GM18526 (cell line): ENCODE measurements around the gene SON.
A peak's percentile ranks its signal among the peaks of the same experiment; 100 is the strongest.

Source experiments
- POLR2A ChIP-seq: IDR thresholded peaks from 3 replicates; pipeline ENCODE4 v1.6.1; 2011; ENCODE audit not compliant: insufficient read length; ENCODE audit errors: extremely low read depth

SON gene

GRCh38 chr21:33587792-33588484 lies 45.1 kb downstream of the SON start:
- no peak for TF ChIP-seq POLR2A

DNA sequence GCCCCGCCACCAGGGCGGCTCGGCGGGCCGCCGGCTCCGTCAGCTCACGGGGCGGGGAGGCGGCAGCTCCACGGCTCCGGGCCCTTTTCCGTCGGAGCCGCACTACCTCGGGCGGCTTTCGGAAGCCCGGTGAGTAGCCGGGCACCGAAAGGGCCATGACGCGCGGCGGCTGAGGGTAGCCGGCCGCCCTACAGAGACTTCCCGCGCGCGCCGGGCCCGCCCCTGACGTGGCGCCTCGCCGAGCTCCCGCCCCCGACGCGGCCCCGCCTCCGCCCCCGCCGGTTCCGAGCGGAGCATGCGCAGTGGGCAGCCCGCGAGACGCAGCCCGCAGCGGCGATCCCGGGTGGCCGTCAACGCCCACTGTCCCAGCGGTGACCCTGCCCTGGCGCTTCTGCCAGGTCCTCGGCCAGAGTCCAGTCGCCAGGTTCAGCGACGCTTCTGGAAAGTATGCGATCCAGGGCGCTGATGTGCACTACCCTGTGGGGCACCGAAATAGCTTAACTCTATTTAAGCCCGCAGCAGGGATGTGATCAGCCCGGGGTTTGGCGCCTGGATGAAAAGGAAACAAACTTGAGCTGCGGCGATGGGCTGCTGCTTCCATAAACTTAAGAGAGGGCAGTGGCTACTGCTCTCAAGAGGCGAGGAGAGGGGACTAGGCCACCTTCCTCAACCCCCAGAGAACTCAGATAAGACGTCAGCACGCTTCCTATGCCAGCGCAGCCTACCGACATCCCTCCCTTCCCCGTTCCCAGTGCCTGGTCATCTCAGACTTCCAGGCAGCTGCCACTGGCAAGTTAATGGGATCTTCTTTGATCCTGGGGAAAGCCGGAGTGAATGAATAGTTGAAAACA lies 45.9 kb downstream of the SON start, which contains the start of gene DONSON:
DONSON (minus strand) TSS at position 200 of the 851 bp plus-strand sequence; CDS start at position 157, 43 bp downstream.
- peak; percentile 73 for TF ChIP-seq POLR2A

DNA sequence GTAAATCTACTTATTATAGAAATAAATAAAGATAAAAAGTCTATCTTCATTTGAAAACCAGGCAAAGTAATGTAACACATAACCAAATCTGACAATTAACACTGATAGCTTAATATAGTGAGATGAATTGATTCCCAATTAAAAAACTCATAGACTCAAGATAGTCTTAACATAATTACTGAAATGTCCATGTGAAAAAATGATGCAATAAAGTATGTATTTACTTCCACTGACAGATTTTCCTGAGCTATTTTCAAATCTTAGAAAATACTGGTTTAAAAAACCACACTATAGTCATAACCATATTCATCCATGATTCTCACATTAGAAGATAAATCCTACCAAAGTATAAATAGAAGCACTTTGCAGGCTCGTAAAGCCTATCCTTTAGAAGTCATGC lies 55.2 kb downstream of the SON start:
- TF ChIP-seq POLR2A, result no peak

DNA sequence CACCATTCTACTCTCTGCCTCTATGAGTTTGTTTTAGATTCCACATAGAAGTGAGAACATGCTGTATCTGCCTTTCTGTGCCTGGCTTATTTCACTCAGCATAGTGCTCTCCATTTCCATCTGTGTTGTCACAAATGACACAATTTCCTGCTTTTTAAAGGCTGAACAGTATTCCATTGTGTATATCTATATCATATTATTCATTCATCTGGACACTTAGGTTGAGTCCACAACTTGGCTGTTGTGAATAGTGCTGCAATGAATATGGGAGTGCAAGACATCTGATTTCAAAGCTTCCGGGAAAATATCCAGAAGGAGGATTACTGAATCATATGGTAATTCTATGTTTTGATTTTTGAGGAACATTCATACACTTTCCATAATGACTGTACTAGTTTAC lies 65.7 kb downstream of the SON start:
- TF ChIP-seq POLR2A, result no peak

DNA sequence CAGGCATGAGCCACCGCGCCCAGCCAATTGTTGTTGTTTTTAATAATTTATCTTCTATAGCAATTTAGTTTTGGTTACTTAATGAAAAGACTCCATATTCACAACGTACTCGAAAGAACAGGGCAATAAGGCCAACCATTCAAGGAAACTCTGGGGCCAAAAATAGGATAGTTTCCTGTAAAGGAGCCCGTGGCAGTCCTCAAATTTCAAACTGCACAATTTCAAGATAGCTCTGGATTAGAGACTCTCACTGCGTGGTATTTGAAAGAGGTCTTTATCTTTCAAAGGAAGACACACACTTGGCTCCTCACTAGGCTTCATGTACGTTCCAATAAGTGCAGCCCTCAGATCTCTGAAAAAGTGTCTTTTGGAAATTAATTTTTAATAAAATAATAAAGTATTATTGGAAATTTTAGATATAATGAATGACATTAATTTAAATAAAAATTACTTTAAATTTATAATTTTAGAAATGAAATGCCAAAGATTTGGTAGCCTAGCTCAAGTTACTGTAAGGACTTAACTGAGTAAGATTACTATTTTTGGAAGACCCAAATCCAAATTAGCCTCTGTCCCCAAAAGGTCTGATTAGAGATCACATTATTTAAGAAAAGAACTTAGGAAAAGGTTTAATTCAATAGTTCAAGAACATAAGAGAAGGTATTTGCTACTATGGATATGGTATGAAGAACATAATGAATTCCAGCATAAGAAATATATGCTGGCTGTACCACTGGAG lies 68.3 kb downstream of the SON start:
- no peak for TF ChIP-seq POLR2A

GRCh38 chr21:33618407-33618806 lies 75.6 kb downstream of the SON start:
- no peak for TF ChIP-seq POLR2A

GRCh38 chr21:33619726-33620125 lies 76.9 kb downstream of the SON start:
- TF ChIP-seq POLR2A, result no peak

GRCh38 chr21:33622253-33622652 lies 79.4 kb downstream of the SON start:
- no peak for TF ChIP-seq POLR2A
